ENCODE measurements around the gene C22orf42.
A peak's percentile ranks its signal among the peaks of the same experiment; 100 is the strongest.

C22orf42 gene

DNA sequence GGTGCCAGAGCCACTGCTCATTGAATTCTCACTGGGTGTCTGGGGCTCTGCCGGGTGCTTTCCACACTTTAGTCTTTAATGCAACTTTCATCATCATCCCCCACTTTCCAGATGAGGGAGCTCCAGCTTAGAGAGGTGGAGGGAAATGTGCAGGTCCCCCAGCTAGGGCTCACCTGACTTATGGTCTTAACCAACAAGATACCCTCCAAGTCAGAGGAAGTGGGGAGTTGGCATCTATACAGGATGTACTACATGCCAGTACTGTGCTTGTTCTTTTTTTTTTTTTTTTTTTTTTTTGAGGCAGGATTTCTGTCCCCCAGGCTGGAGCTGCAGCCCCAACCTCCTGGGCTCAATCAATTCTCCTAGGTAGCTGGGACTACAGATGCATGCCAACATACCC is 26.3 kb downstream of the C22orf42 start:
- DNase-seq = no peak

DNA sequence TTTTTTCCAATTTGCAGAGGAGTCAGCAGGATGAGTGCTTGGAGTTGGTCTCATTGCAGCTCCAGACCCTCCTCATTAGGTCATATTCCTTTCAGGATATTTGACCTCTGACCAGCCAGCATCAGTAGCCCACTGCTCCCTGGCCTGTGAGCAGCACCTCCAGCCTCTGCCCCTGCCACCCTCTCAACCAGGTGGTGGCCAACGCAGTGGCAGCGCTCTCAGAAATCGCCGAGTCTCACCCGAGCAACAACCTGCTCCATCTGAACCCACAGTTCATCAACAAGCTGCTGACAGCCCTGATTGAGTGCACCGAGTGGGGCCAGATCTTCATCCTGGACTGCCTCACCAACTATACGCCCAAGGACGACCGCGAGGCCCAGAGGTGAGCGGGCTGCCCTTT is 27.0 kb downstream of the C22orf42 start:
- no peak for DNase-seq

DNA sequence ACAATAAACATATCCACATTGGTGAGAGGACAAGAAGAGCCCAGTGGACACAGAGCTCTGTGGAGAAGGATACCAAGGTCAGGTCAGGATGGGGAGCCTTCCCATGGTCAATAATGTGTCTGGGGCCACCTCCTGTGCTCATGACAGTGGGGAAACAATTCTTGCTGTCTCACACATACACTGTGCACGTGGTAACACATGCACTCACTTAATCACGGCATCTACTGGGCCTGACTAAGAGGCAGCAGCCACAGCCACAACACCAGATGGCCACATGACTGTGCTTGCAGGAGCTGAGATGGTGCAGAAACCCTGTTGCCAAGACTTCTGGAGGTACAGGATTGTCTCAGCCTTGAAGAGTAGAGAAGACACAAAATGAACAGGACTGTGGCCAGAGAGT is 28.6 kb downstream of the C22orf42 start:
- no peak for DNase-seq

DNA sequence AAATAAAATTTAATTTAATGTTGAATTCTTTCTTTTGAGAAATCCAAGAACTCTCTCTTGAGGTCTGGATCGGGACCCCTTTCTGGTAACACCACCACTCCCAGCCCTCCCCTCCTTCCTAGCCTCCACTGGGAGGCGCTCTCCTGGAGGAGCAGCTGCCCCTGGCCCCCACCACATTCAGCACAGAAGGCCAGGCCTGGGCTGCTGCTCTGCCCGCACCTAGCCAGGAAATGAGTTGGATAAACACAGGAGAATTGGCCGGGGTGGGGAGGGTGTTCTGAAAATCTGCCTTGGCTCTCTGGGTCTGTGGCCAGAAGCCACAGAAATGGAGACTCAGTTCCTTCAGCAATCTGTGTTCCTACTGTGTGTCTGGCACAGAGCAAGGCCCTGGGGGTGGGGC is 31.2 kb downstream of the C22orf42 start:
- DNase-seq = no peak

DNA sequence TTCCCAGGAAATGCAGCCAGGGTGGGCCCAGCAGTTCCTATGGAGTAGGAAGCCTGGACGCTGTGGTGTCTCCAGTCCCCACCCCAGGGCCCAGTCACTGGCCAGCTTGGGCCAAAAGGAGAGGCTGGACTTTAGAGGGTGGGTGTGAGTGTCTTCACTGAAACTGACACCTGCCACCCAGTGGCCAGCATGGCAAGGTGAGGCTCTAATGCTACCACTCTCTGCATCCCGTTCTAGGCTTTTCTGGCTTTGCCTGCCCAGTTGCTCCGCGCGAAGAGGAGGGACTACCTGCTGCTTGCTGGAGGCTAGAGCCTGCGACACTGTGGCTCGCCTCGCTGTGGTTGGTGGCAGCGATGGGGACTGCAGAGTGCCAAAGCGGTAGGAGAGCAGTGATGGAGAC is 35.4 kb downstream of the C22orf42 start:
- no peak for DNase-seq

DNA sequence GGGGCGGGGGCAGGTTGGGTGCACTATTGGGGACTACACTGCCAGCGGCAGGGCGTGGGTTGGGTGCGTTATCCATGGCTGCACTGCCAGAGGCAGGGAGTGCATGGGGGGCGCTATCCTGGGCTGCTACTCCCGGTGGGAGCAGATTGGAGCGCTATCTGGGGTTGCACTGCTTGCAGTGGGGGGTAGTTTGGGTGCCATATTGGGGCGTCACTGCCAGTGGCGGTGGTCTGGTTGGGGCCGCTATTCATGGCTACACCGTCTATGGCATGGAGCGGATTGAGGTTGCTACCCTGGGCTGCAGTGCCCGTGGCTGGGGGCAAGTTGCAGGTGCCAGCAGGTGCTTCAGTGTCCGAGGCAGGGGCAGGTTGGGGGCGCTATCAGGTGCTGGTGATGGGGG is 36.2 kb downstream of the C22orf42 start:
- no peak for DNase-seq

DNA sequence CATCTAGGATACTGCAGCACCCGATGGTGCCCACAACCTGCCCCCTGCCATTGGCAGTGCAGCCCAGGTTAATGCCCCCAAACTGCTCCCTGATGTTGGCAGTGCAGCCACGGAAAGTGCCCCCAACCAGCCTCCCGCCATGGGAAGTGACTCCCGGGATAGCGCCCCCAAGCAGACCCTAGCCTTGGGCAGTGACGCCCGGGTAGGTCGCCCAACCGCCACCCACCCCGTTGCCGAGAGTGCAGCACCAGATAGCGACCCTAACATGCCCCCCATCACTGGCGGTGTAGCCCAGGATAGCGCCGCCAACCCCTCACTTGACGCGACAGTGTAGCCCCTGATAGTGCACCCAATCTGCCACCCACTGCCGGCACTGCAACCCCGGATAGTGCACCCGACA is 38.5 kb downstream of the C22orf42 start:
- DNase-seq = no peak

DNA sequence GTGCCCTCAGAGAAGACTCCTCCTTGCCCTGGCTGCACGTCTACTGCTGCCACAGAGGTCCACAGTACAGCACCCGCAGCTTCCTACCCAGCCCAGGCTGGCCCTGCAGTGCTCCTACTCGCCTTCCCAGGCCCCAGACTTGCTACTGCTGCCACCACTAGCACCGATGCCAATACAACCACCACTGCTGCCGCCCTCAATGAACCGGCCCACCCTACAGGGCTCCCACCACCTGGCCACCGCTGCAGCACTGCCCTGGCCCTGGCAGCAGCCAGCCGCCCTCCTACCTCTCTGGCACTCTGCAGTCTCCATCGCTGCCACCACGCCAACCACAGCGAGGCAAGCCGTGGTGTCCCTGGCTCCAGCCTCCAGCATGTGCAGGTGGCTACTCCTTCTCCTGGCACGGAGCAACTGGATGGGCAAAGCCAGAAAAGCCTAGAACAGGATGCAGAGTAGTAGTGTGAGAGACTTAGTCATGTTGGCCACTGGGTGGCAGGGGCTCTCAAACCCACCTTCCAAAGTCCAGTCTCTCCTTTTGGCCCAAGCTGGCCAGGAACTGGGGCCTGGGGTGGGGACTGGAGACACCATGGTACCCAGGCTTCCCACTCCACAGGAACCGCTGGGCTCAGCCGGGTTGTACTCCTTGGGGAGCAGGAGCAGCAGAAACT is 39.4 kb downstream of the C22orf42 start:
- DNase-seq = no peak

DNA sequence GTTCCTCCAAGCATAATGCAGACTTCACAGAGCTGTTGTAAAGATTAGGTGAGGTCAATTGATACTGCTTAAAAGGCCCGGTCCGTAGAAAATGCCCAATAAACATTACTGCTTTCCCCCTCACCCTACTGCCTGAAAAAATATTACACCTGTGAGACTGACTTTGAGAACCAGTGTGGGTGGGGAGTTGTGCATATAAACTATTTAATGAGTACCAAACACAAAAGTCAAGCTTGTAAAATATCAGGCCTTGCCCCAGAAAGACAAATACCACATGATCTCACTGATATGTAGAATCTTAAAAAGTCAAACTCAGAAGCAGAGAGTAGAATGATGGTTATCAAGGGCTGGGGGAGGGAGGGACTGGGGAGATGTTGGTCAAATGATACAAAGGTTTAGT is 46.7 kb downstream of the C22orf42 start:
- DNase-seq = no peak

DNA sequence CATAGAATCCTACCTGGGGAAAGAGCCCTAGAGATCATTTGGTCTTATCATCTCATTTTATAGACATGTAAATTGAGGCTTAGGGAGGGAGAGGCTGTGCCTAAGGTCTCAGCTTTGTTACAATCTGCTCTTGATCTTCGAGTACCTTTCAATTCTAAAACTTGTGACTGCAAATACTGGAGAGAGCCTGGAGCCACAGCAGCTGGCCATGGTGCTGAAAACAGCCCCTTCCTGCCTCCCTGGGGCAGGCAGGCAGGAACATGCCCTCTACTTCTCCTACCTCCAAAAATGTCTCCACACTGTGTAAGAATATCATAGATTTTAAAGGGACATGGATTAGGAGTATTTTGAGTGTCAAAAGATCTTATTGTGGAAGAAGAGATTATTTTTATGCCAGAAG is 52.2 kb downstream of the C22orf42 start:
- DNase-seq = no peak

DNA sequence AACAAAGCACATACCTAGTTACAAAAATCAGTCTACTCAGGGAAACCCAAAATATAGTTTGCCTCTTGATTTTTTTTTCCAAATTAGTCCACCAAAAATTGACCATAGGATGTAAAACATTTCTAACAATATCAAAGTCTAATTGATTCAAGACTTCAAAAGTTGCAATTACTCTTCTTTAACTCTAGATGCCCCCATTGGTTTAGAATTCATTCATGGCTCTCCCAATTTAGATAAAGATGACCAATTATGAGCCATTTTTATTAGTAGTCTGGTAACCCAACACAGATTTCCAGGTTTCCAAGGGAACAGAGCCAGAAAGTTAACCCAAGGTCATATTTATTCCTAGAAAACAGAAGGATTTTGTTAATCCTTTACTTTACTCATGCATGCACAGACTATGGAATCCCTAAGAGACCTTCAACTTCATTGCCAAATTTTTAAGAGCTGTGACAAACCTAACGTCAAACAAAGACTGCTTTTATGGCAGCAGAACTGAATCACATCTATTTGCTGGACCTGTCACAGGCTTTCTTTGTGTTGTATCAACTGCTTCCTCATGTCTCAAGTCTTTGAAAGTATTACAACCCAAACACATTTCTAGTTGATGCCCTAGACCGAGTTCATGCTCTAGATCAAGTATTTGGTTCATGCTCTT is 55.3 kb downstream of the C22orf42 start:
- DNase-seq = peak; percentile 9

DNA sequence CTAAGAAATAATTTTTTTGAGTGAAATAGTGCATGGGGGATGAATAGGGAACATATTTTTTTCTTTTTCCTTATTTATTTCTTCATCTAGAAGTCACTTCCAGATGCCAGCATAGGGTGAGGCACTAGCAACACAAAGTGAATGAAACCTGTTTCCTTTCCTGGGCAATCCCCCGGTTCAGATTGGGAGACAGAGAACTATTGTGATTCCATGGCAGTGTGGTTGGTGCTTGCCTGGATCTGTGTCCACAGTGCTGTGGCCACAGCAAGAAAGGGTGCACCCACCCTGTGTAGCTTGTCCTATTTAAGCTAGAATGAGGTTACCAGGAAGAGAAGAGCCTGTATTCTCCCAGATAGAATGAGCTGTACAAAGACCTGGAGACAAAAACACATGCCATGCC is 58.4 kb downstream of the C22orf42 start:
- no peak for DNase-seq
